ENCODE measurements around the gene CTRB1. TPM values are rescaled to one million over a fixed set of nuclear protein-coding genes. Genes with fewer than 3 reads are reported as not detected.

Gene CTRB1
- total RNA-seq, 1 donor from 2014 or later, result not detected

DNA sequence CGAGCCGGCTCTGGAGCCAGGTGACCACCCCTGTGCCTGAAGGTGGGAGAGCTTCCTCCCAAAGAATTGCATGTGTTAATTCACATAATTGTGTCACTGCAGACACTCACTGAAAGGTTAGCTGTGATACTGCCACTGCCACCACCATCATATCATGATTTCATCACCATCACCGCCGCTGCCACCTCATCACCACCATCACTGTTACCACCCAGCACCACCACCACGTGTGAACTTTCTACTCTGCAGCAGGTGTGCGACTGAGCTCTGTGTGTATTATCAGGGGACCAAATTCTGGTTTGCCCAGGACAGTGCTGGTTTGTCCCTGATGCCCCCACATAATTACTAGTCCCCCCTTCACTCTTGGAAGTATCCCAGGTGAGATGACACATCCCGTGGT, 17.4 kb downstream of the CTRB1 start:
- Histone ChIP-seq H3K9me3 (no peaks in the 10 kb centered on the region), H3K27me3 (ENCODE audit: low read depth) (no peaks in the 10 kb centered on the region), H3K27ac (no peak overlapping the region), H3K4me1 (peaks cover 36% of the 10 kb centered on the region), H3K4me3 (no peak overlapping the region), H3K36me3 (peaks cover 70% of the 10 kb centered on the region)
- no peak for ATAC-seq
- intact Hi-C loops (cut with DNase I), result loop anchor here (10.0 kb wide), 1 partner anchor 149 kb away; no protein-coding TSS in a partner anchor
- TF ChIP-seq, protein P1, sequence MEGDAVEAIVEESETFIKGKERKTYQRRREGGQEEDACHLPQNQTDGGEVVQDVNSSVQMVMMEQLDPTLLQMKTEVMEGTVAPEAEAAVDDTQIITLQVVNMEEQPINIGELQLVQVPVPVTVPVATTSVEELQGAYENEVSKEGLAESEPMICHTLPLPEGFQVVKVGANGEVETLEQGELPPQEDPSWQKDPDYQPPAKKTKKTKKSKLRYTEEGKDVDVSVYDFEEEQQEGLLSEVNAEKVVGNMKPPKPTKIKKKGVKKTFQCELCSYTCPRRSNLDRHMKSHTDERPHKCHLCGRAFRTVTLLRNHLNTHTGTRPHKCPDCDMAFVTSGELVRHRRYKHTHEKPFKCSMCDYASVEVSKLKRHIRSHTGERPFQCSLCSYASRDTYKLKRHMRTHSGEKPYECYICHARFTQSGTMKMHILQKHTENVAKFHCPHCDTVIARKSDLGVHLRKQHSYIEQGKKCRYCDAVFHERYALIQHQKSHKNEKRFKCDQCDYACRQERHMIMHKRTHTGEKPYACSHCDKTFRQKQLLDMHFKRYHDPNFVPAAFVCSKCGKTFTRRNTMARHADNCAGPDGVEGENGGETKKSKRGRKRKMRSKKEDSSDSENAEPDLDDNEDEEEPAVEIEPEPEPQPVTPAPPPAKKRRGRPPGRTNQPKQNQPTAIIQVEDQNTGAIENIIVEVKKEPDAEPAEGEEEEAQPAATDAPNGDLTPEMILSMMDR (IDR thresholded peaks at IDR 0.05), result no peak
- no peak for DNase-seq

GRCh38 chr16:75236736-75237397, 18.1 kb downstream of the CTRB1 start:
- no peaks in the 10 kb centered on the region for H3K27me3 ChIP-seq (ENCODE audit: low read depth)
- DNase-seq, result no peak
- intact Hi-C loops (cut with DNase I), result loop anchor here (10.0 kb wide), 1 partner anchor 148 kb away; no protein-coding TSS in a partner anchor
- no peak overlapping the region for H3K27ac ChIP-seq
- ATAC-seq, result no peak
- peaks cover 70% of the 10 kb centered on the region for H3K36me3 ChIP-seq
- H3K4me3 ChIP-seq, result no peak overlapping the region
- peaks cover 36% of the 10 kb centered on the region for H3K4me1 ChIP-seq
- H3K9me3 ChIP-seq, result no peaks in the 10 kb centered on the region
- TF ChIP-seq, protein P1 (IDR thresholded peaks at IDR 0.05), result no peak

DNA sequence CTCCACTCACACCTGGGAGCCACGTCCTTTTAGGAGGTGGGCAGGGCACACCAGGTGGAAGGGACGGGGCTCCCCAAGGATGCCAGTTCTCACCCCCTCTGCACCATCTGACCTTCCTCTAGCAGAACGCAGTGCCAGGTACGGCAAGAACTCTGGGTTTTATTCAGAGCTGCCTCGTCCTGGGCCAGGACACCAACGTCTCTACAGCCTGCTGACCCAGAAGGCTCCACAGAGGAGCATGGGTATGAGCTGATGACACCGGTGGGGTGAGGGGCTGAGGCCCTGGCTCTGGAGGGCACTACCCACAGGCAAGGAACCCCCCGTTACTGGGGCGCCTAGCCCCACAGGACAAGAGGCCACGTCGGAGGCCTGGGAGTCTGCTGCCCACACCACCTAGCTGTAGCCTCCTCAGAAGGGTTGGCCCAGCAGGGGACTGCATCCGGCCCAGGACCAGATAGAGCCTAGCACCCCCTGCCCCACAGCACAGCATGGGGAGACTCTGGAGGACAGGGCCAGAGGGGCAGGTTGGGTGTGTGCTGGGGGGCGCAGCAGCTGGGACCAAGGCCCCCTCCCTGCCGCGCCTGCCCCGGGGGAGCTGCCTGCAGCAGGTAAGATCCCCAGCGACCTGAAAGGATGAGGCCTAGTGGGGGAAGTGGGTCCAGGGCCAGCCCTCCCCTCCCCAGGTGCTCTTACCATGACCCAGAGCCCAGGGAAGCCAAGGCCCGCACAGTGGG, 18.8 kb downstream of the CTRB1 start:
- H3K36me3 ChIP-seq, result peaks cover 71% of the 10 kb centered on the region

GRCh38 chr16:75238132-75238852, 19.5 kb downstream of the CTRB1 start:
- H3K9me3 ChIP-seq, result no peaks in the 10 kb centered on the region
- H3K27ac ChIP-seq, result peak overlapping the region; percentile 46
- DNase-seq, result peak; percentile 61
- intact Hi-C loops (cut with DNase I), result loop anchor here (10.0 kb wide), 1 partner anchor 147 kb away; no protein-coding TSS in a partner anchor
- H3K4me1 ChIP-seq, result peaks cover 38% of the 10 kb centered on the region
- no peak overlapping the region for H3K4me3 ChIP-seq
- H3K27me3 ChIP-seq (ENCODE audit: low read depth), result no peaks in the 10 kb centered on the region
- TF ChIP-seq, protein P1 (IDR thresholded peaks at IDR 0.05), result no peak
- ATAC-seq, result peak; percentile 36 to 58
- peaks cover 69% of the 10 kb centered on the region for H3K36me3 ChIP-seq

More for the DNA sequence above, 18.8 kb downstream of the CTRB1 start:
- H3K27me3 ChIP-seq (ENCODE audit: low read depth), result no peaks in the 10 kb centered on the region
- peak; percentile 47 for DNase-seq
- intact Hi-C loops (cut with DNase I), result loop anchor here (10.0 kb wide), 1 partner anchor 147 kb away; no protein-coding TSS in a partner anchor
- H3K4me1 ChIP-seq, result peaks cover 36% of the 10 kb centered on the region
- H3K9me3 ChIP-seq, result no peaks in the 10 kb centered on the region
- H3K27ac ChIP-seq, result peak overlapping the region; percentile 46
- TF ChIP-seq, protein P1 (IDR thresholded peaks at IDR 0.05), result no peak
- H3K4me3 ChIP-seq, result no peak overlapping the region
- ATAC-seq, result no peak

GRCh38 chr16:75238853-75239541, 20.2 kb downstream of the CTRB1 start:
- ATAC-seq (no peak), DNase-seq (no peak)
- H3K27me3 ChIP-seq (ENCODE audit: low read depth), result no peaks in the 10 kb centered on the region
- peaks cover 40% of the 10 kb centered on the region for H3K4me1 ChIP-seq
- H3K4me3 ChIP-seq, result no peak overlapping the region
- H3K36me3 ChIP-seq, result peaks cover 64% of the 10 kb centered on the region
- TF ChIP-seq, protein P1 (IDR thresholded peaks at IDR 0.05), result no peak
- H3K27ac ChIP-seq, result peak overlapping the region; percentile 44
- H3K9me3 ChIP-seq, result no peaks in the 10 kb centered on the region
- intact Hi-C loops (cut with DNase I), result loop anchor here (10.0 kb wide), 1 partner anchor 146 kb away; no protein-coding TSS in a partner anchor
